IPS-NIHi11 (cell line): ENCODE data around the gene RALY.
"Not testable (repeated sequence)": the region's sequence is repeated elsewhere in the genome, so short reads cannot be mapped to it uniquely, and the experiment has no call there.

Source experiments
- DNase-seq: peaks from one replicate; pipeline ENCODE4 v3.0.0; 2012; ENCODE audit warnings: mixed read lengths, low spot score

RALY gene

DNA sequence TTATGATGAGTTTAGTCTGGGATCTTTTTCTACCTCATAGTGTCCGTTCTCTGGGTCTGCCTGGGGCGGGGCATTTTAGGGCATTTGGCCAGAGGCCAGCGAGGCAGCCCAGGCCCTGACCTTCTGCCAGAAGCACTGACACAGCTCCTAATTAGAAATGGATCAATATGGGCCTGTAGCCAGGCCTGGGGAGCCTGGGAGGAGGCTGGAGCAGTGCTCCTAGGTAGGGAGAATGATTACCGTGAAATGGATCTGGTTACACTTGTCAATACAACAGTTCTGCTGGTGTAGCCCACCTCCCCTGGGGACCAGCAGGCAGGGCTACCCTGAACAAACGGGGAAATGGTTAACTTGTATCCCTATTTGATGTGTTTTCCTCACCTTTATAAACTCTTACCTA is 23.0 kb downstream of the RALY start:
- no peak for DNase-seq

DNA sequence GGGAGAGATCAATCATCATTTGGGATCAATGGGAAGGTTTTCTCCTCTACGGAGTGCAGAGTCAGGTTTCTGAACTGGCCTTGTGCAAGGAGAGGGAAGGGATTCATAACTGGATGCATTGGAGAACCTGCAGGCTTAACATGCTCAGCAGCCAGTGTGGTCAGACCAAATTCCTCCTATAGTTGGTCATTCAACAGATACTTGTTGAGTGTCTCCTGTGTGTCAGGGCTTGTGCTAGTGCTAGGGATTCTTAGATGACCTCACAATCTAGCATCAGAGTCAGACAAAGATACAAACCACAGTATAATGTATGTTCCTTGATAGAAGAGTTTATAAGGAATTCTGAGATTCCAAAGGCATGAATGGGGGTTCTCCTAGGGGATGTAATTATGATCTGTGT is 23.9 kb downstream of the RALY start:
- DNase-seq = no peak

DNA sequence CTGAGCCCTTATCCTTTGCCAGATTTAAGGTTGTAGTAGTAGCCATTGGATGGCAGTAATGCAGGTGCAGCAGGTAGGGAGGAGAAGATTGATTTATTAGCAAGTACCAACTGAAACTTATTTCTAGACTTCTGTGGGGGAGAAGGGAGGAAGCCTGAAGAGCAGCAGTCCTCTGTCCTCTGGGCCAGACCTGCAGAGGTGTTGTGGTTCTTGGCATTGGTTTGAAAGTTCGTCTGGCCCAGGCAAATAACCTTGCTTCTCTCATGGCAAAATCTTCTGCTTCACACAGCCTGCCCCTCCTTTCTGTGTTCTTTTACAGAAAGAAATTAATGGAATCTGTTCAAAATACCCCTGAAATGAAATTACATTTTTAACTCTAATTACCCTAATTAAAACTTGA is 24.5 kb downstream of the RALY start:
- DNase-seq = no peak

DNA sequence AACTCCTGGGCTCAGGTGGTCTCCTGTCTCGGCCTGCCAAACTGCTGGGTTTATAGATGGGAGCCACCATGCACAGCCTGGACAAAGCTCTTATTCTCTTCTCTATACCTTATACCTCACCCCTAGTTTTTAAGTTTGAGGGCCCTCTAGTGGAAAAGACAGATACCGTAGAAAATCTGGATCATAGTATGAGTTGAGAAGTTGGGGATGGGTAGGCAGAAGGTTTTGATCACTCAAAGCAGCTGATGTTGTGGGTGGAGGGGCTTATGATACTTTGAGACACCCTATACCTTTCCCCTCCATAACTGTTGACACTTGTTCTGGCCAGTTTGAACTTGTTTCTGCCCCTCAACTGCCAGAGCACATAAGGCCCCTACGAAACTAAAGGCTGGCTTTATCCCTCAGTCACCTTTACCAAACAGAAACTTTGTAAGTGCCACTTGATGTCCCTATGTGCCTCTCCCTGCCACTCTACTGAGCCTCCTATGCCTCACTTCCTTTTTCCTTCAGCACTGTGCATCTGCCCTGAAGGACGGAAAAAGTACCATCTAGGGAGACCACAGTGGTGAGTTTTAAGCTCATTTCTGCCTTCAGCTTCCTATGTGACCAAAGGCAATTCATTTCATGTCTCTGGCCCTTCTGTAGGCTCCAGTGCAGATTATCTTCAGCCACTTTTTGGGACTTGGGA is 28.6 kb downstream of the RALY start:
- peak; percentile 56 for DNase-seq

DNA sequence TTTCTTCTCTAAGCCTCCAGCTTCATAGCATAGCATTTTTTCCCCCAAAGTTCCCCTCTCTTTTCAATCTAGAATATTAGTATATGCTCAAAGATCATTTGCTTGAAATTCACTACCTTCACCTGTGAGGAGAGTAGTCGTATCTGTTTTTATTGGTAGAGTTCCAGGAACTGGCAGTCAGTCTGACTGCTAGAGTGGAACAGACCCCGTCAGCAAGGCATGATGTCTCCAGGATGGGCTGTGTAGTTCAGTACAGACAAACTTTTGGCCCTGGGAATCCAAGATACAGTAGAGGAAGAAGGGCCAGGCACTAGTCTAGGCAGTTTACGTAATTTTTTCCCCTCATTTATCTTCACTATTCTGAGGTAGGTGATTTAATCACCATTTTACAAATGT is 29.1 kb downstream of the RALY start:
- no peak for DNase-seq

DNA sequence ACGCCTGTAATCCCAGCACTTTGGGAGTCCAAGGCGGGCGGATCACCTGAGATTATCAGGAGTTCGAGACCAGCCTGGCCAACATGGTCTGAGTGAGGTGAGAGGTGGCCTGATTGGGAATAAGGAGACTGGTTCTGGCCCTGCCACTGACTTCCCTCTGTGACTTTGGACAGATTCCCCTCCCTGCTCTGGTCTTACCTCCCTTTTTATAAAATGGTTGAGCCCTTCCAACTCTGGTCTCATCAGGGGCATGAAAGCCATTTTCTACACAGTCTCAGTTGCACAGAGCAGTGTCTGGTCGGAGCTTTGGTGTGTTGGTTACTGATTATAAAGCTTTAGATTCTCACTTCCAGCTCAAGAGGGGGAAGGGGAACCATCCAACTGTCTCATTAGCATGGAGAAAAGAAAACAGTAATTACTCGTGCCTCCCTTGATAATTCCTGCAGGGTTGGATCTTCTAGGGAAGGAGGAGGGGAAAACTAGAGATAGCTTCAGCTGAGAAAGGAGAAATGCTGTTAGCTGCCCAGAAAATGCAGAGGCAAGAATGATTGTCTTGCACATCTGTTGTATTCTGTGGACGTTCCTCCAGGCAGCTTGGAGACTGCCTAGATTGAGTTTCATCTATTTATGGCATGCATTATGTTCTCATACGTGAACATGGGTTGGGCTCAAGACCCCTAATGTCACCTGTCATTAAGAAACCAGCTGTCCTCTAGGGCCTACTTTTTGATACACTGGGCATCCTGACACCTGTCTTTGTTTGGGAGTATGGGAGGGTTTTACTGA is 30.4 kb downstream of the RALY start:
- no peak for DNase-seq

DNA sequence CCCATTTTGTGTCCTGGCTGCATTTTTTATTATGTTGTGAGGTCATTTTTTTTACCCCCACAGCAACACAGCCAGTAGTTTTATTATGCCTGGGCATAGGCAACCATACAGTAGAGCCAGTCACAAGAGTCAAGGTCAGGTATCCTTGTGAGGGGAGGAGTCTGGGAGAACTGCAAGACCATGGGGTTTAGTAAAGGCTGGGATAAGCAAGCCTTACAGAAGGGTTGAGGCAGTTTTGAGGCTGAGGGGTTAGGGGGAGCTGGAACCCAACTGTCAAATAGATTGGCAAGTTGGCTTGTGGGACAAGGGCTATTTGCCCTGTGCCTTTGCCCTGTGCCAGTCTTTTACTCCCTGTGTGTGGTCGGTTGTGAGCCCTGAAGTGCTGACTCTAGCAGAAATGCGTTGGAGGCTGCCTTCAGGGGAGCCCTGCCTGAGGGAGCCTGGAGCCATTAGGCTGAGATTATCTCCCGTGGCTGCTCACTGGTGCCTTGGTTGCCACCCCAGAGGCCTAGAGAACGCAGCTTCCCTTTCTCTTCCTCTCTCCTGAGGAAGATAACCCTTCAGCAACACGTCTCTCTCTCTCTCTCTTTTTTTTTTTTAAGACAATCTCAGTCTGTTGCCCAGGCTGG is 31.1 kb downstream of the RALY start:
- no peak for DNase-seq

DNA sequence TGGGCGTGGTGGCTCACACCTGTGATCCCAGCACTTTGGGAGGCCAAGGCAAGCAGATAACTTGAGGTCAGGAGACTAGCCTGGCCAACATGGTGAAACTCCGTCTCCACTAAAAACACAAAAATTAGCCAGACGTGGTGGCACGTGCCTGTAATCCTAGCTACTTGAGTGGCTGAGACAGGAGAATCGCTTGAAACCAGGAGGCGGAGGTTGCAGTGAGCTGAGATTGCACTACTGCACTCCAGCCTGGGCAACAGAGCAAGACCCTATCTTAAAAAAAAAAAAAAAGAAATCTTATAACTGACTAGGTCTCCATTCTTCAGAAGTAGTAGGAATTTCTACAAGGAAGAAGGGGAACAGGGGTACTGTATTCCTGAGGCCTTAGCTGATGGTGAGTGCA is 34.3 kb downstream of the RALY start:
- DNase-seq = not testable (repeated sequence)

DNA sequence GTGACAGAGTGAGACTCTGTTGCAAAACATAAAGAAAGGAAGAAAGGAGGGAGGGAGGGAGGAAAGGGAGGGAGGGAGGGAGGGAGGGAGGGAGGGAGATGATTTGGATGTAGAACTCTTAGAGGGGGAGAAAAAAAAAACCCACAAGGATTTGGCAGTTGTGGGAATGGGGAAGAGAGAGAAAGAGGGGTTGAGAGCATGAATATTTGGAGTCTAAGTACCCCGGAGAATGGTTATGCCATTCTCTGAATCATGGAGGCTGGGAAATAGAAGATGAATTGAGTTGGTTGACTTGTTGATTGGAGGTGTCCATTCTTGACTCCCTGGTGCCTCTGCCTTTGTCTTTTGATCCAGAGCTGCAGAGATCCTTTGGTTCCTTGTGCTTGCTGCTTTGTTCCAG is 35.7 kb downstream of the RALY start:
- no peak for DNase-seq

DNA sequence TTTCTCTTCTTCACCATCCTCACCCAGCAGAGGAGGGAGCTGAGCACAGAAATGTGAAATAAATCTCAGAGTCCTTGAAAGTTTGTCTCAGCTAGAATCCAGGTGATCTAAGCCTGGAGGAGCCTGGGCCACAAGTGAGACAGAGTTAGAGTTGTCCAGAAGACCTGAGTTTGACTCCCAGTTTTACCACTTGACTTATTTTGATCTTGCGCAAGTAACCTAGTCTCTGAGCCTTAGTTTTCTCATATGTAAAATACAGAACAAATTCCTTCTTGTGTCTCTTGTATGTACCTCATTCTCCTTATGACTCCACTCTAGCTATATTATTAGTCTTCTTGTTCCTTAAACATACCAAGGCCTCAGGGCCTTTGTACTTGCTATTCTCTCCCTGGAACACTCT is 36.7 kb downstream of the RALY start:
- DNase-seq = no peak

DNA sequence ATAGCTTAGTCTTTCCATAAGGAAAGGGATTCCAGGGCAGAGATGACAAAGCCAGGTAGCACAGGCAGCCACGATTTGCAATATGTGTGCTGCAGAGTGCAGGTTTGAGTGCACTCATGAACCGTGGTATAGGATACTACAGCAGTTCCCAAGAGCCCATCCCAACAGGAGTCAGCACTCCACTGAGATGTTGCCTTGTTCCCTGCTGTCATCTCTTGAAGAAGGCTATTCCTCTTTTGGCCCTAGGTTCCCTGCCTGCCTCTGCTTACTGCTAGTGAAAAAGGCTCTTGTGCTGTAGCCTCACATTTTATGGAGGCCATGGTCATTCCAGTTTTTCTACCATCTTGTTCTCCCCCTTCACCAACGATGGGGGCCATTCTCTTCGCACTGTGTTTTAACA is 40.2 kb downstream of the RALY start:
- DNase-seq = no peak

DNA sequence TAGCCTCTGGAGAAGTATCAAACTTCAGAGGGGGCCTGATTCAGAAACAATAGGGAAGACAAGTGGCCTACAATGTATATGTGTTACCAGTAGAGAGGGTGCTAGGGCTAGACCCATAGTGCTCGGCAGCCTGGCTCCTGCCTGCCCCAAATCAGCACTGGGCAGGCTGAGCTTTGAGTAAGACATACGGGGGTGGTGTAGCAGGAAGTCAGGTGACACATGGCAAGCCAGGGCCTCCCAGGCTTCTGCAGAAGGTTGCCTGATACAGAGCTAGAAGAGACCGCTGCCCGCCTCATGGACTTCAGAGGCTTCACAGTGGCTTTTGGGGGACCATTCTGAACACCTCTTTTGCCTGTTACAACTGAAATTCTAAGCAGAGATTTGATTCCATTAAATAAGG is 43.4 kb downstream of the RALY start:
- DNase-seq = peak; percentile 29

DNA sequence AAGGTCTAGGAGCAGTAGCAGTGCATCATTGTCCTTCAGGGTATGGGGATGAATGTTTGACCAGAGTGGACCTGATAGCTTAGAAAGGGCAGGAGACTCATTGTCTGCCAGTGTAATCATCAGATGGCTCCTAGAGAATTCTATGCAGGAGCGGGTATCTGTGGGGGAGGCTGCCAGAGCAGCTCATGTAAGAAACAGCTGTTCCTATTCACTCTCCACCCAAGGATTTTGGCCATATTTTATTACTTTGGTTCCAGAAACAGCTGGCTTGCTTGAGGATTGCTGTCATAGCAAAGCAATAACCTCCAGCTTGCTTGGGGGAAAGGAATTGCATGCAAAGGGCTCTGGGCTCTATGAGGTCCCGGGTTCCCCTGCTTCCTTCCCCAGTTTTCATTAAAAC is 44.1 kb downstream of the RALY start:
- no peak for DNase-seq

DNA sequence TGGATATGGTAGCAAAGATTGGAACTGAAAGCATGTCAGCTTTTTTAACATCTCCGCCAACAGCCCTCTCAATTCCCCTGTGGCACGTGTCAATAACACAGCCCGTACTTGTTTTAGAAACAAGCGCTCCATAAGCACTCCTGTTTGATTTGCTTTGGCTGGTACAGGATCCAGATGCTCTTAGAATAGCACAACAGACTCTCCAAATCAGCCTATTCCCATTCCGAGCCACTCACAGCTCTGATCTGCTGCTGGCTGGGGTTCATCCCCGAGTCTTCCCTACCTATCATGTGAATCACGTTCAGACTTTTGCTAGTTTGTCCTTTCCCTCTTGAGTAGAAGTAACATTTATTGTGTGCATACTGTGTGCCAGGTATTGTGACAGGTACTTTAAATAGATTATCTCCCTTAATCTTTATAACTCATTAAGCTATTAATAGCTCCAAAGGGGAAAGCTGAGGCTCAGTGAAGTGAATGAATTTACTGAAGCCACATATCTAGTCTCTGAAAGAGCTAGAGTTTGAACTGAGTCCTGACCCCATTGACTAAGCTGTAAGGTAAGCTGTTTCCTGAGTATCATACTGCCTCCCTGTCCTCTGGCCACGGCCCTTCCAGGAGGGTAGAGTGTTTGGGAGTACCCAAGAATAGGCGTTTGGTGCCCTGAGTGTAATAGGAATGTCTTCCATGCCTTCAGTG is 46.7 kb downstream of the RALY start:
- DNase-seq = no peak

DNA sequence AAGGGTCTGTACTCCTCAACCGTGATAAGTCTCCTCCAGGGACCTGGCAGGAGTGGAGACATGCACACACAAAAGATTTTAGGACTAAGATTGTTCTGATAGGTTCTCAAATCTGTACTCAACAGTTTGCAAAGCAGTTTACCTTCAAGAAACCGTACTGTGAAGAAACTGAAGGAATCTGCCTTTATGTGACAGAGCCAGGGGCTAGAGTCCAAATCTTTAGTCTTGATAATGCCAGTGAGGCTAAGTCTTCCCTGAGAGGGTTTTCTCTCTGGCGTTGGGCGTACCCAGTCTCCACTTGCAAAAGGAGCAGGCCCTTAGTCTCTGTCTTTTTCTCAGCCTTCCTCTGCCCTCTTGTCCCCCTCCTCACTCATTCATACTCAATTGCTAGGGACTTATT is 47.5 kb downstream of the RALY start:
- no peak for DNase-seq

DNA sequence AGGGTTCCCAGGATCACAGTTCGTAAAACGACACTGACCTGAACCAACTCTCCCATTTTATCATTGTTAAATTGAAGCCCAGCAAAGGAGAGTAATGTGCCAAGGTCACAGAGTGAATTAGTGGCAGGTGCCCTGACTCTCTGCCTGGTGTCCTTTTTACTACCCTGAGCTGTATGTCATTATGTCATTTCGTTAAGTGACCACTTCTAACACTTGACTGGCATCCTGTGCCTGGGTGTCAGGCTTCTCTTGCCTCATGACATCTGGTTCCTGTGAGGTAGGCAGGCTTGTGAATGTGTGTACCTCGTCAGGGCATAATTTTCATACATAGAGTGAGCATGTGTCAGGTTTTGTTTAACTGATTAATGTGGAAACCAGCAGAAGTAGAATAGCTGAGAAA is 48.6 kb downstream of the RALY start:
- DNase-seq = no peak

DNA sequence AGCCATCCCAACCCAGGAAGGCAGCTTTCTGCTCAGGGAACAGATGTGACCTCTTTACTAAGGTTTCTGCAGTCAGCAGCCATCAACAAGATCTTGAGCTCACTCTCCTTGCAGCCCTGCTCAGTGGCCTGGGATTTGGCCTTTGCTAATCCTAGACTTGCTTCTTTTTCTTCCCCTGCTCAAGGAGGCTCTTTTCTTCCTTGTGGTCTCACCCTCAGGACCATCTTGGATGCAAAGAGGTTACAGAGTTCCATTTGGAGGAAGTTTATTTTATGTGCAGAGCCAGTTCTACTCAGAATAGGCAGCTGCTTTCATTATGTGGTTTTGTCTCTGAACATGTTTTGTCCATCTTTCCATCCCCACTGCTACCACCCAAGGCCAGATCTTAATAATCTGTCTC is 49.3 kb downstream of the RALY start:
- no peak for DNase-seq

DNA sequence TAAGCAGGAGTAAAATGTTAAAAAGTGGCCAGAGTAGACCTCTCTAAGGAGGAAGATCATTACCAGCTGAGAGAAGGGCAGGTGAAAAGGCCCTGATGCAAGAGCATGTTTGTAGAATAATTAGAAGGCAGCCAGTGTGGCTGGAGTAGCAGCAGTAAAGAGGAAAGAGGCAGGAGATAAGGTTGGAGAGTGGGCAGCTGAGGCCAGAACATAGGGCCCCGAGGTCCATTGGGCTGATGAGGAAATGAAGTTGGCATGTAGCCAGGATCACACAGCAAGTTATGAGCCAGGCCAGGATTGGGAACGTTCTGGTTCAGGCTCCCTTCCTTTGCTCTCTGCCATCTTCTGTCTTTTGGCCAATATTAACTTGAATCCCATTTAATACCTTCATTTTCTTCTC is 51.6 kb downstream of the RALY start:
- no peak for DNase-seq

DNA sequence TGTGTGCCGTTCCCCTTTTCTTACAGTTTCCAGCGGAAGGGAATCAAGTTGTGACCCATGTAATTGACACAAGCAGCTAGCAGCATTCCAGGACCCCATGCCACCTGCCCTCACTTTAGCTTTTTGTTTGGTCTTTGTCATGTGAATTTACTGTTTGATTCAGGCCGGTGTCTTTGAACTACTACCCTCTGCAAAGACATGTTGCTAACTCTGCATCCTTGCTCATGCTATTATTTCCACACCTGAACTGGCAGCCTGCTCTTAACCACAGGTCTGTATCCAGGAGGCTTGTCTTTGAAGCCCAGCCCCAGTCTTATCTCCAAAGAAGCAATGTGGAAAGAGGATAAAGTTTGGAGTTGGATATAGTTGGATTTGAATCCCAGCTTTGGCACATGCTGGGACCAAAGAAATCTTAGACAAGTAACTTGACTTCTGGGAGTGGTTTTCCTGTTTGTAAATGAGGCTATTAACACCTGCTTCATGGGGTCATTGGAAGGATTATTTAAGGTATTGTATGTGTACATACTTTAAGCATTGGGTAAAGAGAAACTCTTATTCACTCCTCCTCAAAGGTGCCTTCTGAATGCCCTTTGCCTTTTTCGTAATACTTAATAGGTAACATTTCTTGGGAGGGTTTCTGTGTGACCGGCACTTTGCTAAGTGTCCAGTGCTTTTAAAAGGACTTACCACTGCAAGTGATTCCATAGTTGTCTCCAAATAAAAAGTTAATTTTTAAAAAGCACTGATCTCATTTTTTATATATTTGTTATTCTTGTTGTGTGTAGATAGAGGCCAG is 52.4 kb downstream of the RALY start:
- peak; percentile 65 for DNase-seq

DNA sequence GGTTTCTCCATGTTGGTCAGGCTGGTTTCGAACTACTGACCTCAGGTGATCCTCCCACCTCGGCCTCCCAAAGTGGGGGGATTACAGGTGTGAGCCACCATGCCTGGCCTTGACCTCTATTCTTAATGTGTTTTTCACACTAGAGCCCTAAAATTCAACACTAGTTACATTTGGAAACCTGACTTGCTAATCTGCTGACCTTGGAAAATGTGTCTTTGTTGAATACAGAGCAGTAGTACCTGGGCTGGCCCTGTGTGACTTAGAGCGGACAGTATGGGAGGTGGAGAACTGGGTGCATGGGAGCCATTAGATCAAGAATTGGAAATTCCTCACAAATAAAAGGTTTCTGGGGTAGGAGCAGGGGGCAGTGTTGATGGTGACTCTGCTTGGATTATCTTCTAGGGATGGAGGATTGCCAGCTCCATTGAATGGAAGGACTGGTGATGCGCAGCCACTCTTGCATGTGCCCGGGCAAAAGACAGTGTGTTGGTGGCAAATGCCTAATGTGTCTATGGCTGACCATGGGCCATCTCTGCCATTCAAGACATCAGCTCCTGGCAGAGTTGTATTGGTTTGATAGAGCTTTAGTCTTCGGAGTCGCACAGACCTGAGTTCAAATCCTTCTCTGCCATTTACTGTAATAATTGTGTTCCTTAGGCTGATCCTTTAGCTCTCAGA is 53.4 kb downstream of the RALY start:
- no peak for DNase-seq

DNA sequence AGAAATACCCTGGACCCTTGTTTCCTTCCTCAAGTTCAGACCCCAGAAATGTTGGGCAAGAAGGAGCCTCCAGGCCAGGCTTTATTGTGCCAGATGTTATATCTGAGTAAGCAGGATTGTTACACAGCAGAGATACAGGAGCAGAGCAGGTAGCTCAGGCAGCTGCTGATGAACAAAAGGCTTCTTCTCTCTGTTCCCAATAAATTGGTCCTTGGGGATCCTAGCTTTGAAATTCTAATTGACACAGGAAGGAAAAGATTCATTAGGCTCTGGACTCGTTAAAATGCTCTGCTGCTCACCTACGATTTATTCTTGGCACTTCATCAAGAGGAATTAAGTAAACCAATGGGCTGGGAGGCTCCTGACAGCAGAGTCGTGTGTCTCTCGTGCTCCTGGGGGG is 54.2 kb downstream of the RALY start:
- no peak for DNase-seq
